Head of caudate nucleus (tissue), 42 donors: ENCODE measurements around the gene RAB3C.
"Not testable (repeated sequence)": the region's sequence is repeated elsewhere in the genome, so short reads cannot be mapped to it uniquely, and the experiment has no call there.

Experiments
- DNase-seq, 42 donors: peaks; one replicate each; pipeline versions ENCODE4 v3.0.0 to v3.0.0-alpha.2; 2020 to 2021; ENCODE audit warnings: mixed read lengths in 7 of 42
- intact Hi-C: fragments of 100-400 bp; cut with DNase I; formaldehyde crosslinking; loops from one replicate; pipeline ENCODE4 v1.15.0; 2022

Gene RAB3C

DNA sequence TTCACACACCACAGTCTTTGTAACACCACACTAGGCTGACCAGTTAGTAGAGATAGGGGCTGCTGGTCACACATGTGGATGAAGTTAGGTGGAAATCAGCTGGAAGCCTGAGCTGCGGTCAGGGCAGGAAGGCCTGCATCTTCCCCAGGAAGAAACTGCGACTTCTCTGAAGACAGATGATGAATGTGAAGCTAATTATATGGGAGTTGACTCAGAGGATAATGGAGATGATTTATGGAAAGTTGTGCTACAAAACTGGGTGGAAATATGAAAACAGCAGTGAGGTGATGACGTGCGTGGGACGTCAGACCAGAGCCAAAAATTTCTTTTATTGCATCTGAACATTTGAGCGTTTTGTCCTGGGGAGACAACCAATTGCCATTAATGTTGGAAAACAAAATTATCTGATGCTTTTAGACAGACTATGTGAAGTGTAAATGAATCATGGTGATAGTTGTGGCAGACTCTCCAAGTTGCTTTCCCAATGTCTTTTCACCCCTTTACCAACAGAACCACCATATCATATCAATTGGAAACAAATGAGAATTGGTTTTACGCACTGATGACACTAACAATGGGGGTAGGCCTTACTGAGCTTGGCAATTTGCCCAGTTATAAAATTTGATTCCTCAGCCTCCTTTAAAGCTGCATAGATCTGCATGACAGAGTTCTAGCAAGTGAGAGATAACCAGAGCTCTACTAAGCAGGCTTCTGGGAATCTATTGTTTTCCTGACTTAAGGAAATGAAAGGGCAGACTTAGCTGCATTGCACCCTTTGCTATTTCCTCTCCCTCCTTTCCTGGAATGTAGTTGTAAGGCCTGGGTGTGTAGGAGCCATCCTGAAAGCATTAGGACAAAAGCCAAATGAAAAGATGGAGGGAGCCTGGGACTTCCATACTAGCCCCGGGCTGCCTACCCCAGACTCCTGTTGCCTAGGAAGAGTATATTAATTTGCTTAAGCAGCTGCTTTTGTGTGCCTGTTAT, 84.0 kb downstream of the RAB3C start:
- intact Hi-C loops = no loop called here
- DNase-seq = peak in 1 of 42 donors; percentile 44

GRCh38 chr5:58670582-58670981, 87.7 kb downstream of the RAB3C start:
- intact Hi-C loops = no loop called here
- no peak for DNase-seq

- intact Hi-C loops = no loop called here
Measured at GRCh38 chr5:58671155-58671554, 88.3 kb downstream of the RAB3C start.

GRCh38 chr5:58672521-58672920, 89.6 kb downstream of the RAB3C start:
- DNase-seq = no peak
- intact Hi-C loops = no loop called here

More at GRCh38 chr5:58671155-58671554, 88.3 kb downstream of the RAB3C start:
- no peak for DNase-seq

GRCh38 chr5:58674070-58674469, 91.2 kb downstream of the RAB3C start:
- DNase-seq = no peak
- intact Hi-C loops = no loop called here

- intact Hi-C loops = no loop called here
- no peak for DNase-seq
Measured at GRCh38 chr5:58674711-58675110, 91.8 kb downstream of the RAB3C start.

- intact Hi-C loops = no loop called here
- DNase-seq = no peak
Measured at GRCh38 chr5:58675341-58675740, 92.5 kb downstream of the RAB3C start.

DNA sequence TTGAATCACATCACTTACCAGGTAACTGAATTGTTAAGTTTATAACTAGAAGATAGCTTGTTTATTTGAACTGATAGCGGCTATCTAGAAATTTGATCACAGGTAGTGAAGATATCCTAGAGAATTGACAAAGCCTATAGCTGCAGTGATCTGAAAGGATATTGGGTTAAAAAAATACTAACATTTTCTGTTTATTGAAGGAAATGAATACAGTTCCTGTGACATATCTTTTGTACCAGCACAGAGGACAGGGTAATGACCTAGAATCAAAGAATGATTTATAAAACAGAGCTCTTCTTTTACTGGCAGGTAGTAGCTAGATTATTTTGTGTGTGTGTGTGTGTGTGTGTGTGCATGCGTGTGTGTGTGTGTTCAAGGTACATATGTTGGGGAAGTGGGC, 94.8 kb downstream of the RAB3C start:
- DNase-seq = no peak
- intact Hi-C loops = no loop called here

DNA sequence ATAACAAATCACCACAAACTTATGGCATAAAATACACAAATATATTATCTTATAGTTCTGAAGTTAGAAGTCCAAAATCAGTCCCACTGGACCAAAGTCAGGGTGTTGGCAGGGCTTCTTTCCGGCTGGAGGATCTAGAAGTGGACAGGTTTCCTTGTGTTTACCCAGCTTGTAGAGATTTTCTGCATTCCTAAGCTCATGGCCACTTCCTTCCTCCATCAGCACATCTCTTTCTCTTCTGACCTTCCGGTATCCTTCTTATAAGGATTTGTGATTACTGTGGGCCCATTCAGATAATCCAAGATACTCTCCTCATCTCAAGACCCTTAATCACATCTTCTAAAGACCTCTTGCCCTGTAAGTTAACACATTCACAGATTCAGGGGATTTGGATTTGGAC, 97.6 kb downstream of the RAB3C start:
- intact Hi-C loops = no loop called here
- no peak for DNase-seq

GRCh38 chr5:58681943-58682342, 99.1 kb downstream of the RAB3C start:
- no peak for DNase-seq
- intact Hi-C loops = no loop called here

DNA sequence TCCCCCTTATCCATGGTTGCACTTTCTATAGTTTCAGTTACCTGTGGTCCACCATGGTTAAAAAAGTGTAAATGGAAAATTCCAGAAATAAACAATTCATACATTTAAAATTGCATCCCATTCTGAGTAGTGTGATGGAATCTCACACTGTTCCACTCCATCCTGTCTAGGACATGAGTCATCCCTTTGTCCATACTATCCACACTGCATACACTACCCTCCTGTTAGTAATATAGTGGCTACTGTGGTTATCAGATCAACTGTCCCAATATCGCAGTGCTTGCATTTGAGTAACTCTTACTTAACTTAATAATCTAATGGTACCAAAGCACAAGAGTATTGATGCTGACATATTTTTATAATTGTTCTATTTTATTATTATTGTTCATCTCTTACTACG, 100.7 kb downstream of the RAB3C start:
- intact Hi-C loops = no loop called here
- DNase-seq = no peak

DNA sequence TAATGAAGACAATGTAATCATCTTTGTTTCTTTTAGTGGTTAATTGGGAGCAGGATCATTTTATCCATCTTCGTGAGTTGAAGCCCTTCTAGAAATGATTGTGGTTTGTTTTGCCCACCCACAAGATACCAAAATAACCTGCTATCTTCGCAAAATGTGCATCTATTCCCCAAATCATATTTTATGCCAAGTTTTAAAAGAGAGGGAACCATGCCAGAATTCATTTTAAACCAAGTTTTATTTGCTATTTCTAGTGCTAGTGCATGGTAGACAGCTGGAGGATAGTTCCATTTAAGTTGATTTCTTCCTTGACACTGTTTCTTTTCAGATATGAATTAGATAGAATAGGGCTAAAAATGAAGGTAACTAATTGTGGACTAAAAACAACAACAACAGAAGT, 104.2 kb downstream of the RAB3C start:
- intact Hi-C loops = no loop called here
- no peak for DNase-seq

- intact Hi-C loops = no loop called here
- no peak for DNase-seq
Measured at GRCh38 chr5:58687595-58687994, 104.7 kb downstream of the RAB3C start.

- intact Hi-C loops, DNase-seq: not testable (repeated sequence)
Measured at GRCh38 chr5:58699088-58699761, 116.3 kb downstream of the RAB3C start.

DNA sequence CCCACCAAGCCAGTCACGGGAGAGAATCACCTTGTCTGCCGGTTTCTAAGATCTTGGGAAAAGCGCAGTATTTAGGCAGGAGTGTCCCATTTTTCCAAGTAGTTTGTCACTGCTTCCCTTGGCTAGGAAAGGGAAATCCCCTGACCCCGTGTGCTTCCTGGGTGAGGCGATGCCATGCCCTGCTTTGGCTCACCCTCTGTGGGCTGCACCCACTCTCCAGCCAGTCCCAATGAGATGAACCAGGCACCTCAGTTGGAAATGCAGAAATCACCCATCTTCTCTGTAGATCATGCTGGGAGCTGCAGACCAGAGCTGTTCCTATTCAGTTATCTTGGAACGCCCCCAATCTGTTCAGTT, 116.9 kb downstream of the RAB3C start:
- intact Hi-C loops = no loop called here
- DNase-seq = no peak

DNA sequence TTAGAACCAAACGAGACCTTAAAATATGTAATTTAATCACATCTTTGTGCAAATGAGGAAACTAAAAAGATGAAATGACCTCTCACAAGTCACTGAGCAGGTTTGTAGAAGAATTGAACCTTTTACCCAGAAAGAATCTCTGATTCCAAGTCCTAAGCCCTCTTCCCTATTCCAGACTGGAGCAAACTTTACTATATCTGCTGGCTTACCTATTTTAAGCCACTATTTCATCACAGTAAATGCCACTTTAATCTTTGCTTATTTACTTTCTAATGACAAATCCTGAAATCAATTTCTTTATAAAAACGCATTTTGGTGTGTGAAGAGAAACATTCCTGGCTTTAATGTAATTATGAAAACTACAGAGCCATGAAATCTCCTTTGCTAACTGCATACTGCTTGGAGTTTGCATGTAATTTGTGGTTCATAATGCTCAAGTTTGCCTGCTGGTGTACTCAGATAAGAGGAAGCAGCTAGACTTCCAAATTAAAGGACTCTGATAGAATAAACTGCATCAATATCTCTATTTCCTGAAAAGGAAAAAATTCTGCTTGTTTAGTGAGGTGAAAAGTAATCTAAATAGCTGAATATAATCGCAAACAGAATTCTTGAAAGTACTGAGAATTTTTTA, 121.2 kb downstream of the RAB3C start:
- no peak for DNase-seq
- intact Hi-C loops = no loop called here

GRCh38 chr5:58706736-58707135, 123.9 kb downstream of the RAB3C start:
- intact Hi-C loops = no loop called here
- no peak for DNase-seq

DNA sequence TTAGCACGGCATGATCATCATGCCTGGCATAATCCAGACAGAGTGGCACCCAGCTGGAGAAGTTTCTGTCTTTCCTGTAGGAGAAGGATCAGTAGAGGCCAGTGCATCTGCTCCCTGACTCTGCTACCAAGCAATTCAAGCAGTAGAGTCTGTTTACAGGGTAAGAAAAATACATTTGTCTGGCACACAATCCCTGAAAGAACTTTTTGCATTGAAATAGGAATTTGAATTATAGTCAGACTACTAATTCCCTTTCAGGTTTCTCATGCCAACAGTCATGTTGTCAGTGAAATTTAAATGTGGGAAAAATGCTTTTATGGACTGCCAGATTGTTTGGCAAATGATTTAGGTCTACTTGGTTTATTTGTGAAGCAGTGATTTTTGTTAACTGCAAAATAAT, 125.6 kb downstream of the RAB3C start:
- DNase-seq = no peak

DNA sequence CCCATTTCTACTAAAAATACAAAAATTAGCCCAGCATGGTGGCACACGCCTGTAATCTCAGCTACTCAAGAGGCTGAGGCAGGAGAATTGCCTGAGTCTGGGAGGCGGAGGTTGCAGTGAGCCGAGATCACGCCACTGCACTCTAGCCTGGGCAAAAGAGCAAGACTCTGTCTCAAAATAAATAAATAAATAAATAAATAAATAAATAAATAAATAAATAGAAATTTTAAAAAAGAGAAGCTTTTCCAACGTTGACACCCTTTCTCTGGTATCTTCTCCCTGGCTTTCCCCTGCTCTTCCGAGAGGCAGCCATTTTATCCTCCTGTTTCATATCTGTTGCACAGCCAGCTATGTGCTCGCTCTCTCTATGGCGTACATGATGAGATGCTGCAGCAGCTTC, 127.5 kb downstream of the RAB3C start:
- intact Hi-C loops, DNase-seq: not testable (repeated sequence)

More for the DNA sequence above, 125.6 kb downstream of the RAB3C start:
- intact Hi-C loops = no loop called here

DNA sequence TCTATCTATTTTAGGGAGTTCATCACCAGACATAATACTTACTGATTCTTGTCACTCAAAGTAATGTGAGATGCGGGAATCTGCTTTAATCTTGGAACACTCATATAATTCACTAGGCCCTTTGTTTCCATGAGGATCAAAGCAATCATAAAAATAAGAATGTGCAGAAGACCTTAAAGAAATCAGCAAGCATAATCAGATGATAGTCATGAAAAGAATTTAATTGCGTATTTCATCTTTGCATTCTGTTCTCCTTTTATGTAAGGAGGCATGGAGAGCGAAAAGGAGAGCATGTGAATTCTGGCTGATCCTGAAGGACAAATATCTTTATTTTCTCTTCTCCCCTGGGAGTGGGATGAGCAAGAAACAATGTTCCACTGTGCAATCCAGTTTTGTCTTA, 128.0 kb downstream of the RAB3C start:
- intact Hi-C loops = no loop called here
- no peak for DNase-seq
